ENCODE results near the gene APBA3.

The APBA3 gene

GRCh38 chr19:3807131-3807480 is 45.6 kb upstream of the APBA3 start:
- in situ Hi-C loops (cut with HindIII; ENCODE audit: low pct_ligation_motif_present, low sequenced_read_pairs): no loop called here
- H3K27me3 ChIP-seq (replicated peaks): peaks cover 5% of the 10 kb centered on the region
- no peak overlapping the region for H3K4me3 ChIP-seq (ENCODE audit: low read depth, low read length)
- DNase-seq: no peak
- TF ChIP-seq CTCF (IDR thresholded peaks at IDR 0.05; ENCODE audit: low read depth, low read length, missing control alignments): no peak
- H3K27ac ChIP-seq: no peak overlapping the region
- H3K36me3 ChIP-seq (replicated peaks): no peaks in the 10 kb centered on the region

- no peak for TF ChIP-seq CTCF (IDR thresholded peaks at IDR 0.05; ENCODE audit: low read depth, low read length, missing control alignments)
- Histone ChIP-seq H3K27me3 (replicated peaks) (peaks cover 18% of the 10 kb centered on the region), H3K36me3 (replicated peaks) (no peaks in the 10 kb centered on the region), H3K4me3 (ENCODE audit: low read depth, low read length) (no peak overlapping the region), H3K27ac (no peak overlapping the region)
- in situ Hi-C loops (cut with HindIII; ENCODE audit: low pct_ligation_motif_present, low sequenced_read_pairs): no loop called here
- DNase-seq: no peak
These were observed 44.4 kb upstream of the APBA3 start for GRCh38 chr19:3805859-3806258.

- H3K27me3 ChIP-seq (replicated peaks): peaks cover 23% of the 10 kb centered on the region
- no peak for TF ChIP-seq CTCF (IDR thresholded peaks at IDR 0.05; ENCODE audit: low read depth, low read length, missing control alignments)
- H3K36me3 ChIP-seq (replicated peaks): no peaks in the 10 kb centered on the region
- in situ Hi-C loops (cut with HindIII; ENCODE audit: low pct_ligation_motif_present, low sequenced_read_pairs): no loop called here
- H3K4me3 ChIP-seq (ENCODE audit: low read depth, low read length): no peak overlapping the region
- DNase-seq: no peak
- H3K27ac ChIP-seq: no peak overlapping the region
These were observed 42.9 kb upstream of the APBA3 start for GRCh38 chr19:3804429-3804828.

GRCh38 chr19:3803986-3804385 is 42.5 kb upstream of the APBA3 start:
- Histone ChIP-seq H3K4me3 (ENCODE audit: low read depth, low read length) (no peak overlapping the region), H3K36me3 (replicated peaks) (no peaks in the 10 kb centered on the region), H3K27ac (no peak overlapping the region), H3K27me3 (replicated peaks) (peaks cover 23% of the 10 kb centered on the region)
- no peak for TF ChIP-seq CTCF (IDR thresholded peaks at IDR 0.05; ENCODE audit: low read depth, low read length, missing control alignments)
- in situ Hi-C loops (cut with HindIII; ENCODE audit: low pct_ligation_motif_present, low sequenced_read_pairs): no loop called here
- no peak for DNase-seq

- Histone ChIP-seq H3K27ac (no peak overlapping the region), H3K27me3 (replicated peaks) (peaks cover 23% of the 10 kb centered on the region), H3K36me3 (replicated peaks) (no peaks in the 10 kb centered on the region), H3K4me3 (ENCODE audit: low read depth, low read length) (no peak overlapping the region)
- no peak for TF ChIP-seq CTCF (IDR thresholded peaks at IDR 0.05; ENCODE audit: low read depth, low read length, missing control alignments)
- DNase-seq: no peak
- in situ Hi-C loops (cut with HindIII; ENCODE audit: low pct_ligation_motif_present, low sequenced_read_pairs): no loop called here
These were observed 41.8 kb upstream of the APBA3 start for GRCh38 chr19:3803114-3803888.

All from brain microvascular endothelial cell (primary cell).